GM19463 (cell line): ENCODE results near the gene KDM5A.
"Not testable (repeated sequence)": the region's sequence is repeated elsewhere in the genome, so short reads cannot be mapped to it uniquely, and the experiment has no call there.

Experiments
- ATAC-seq: cut with Tn5 transposase; IDR thresholded peaks from one replicate; pipeline ENCODE4 v1.9.1; 2021; ENCODE audit warnings: mild to moderate bottlenecking, moderate library complexity; ENCODE audit not compliant: unreplicated experiment

KDM5A gene

DNA sequence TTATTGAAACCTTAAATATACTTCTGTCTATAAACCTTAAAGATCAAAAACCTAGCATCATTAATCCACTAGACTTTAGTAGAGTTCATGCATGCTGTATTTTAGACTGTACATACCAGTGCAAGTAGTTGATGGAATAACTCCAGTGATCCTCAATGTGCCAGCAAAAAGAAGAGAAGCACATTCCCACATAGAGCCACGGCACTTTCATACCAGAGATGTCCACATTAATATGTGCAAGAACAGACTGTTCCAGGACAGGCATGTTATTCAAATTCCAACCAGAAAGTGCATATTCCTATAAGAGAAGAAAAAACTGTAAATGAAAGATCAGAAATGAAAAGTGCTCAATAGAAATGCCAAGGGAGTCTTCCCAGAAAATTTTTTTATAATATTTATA is 55.0 kb downstream of the KDM5A start:
- no peak for ATAC-seq

- no peak for ATAC-seq
Observed at GRCh38 chr12:332581-333205, 56.4 kb downstream of the KDM5A start.

DNA sequence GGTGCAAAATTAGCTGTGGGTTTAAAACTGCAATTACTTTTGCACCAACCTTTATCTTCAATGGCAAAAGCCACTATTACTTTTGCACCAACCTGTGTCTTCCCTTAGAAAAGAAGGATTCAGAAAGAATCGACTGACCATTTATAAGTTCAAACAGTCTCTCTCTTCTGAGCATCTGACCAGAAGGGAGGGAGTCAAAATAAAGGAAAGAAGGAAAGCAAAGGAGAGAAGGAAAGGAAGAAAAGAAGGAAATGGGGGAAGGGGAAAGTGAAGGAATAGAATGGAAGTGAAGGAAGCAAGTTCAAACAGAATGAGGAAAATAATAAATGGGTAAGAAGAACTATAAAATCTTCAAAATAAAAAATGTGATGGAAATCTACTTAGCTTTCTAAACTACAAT is 57.8 kb downstream of the KDM5A start:
- no peak for ATAC-seq

DNA sequence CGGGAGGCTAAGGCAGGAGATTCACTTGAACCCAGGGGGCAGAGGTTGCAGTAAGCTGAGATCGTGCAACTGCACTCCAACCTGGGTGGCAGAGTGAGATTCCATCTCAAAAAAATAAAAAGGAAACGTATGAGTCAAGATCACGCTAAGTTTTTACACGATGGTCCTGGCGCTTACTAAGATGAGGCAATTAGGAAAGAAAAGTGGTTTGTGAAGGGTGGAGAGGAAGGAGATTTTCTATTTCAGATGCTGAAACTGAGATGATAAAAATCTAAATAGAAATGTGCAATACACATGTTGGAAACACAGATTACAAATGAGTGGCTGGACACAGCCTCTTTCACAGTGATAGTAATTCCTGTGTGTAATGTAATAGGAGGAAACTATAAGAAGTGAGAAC is 63.2 kb downstream of the KDM5A start:
- no peak for ATAC-seq

- no peak for ATAC-seq
Observed at GRCh38 chr12:323507-323906, 65.6 kb downstream of the KDM5A start.

DNA sequence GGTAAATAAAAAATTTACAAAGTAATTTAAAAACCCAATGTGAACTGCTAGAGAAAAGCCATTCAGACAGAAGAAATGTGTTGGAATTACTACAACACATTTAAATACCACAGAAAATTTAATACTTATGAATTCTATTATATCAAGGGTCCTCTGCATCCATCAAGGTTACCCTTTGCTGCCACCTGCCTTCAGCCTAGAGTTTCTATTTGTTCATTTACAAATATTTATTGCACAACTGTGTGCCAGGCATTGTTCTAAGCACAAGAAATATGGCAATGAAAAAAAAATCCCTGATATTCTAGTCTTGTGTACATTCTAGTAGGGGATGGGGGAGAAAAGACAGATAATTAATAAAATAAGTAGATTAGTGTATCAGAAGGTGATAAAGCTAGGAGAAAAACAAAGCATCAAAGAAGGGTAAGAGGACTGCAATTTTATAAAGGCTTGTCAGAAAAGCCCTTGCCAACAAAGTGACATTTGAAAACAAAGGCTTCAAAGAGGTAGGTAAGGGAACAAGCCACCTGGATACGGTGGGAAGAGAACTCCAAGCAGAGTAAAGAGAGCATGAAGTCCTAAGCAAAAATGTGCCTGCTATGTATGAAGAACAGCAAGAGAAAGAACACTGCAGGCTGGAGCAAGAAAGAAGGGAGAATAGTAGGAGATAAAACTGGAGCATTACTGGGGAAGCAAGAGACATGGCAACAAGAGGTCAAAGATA is 67.4 kb downstream of the KDM5A start:
- ATAC-seq, result no peak

DNA sequence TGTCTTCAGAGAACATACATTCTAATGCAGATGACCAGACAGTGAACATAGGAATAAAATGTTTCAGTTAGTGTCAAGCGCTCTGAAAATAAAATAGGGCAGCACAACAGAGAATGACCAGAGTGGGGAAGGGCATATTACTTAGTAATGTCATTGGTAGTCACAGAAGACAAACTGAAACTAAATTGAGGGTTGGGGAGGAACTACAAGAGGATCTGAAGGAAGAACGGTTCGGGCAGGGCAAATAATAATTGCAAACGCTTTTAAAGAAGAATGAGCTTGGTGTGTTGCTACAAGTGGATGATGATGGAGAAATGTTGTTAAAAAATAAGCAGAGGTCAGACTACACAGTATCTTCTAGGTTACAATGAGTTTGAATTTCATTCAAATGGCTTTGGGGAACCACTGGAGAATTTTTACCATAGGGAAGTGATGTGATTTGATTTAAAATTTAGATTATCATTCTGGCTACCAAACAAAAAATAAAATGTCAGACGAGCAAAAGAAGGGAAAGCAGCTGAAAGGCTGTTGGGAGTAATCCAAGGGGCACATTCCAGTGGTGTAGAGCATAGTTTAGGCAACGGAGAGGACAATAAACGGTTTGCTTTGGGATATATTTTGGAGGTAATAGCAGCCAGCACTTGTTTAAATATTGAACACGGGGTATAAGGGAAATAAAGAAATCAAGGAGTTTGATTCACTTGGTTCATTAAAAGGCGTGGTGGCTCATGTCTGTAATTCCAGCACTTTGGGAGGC is 70.2 kb downstream of the KDM5A start:
- ATAC-seq, result no peak

GRCh38 chr12:308511-308910 is 80.6 kb downstream of the KDM5A start:
- ATAC-seq, result no peak

DNA sequence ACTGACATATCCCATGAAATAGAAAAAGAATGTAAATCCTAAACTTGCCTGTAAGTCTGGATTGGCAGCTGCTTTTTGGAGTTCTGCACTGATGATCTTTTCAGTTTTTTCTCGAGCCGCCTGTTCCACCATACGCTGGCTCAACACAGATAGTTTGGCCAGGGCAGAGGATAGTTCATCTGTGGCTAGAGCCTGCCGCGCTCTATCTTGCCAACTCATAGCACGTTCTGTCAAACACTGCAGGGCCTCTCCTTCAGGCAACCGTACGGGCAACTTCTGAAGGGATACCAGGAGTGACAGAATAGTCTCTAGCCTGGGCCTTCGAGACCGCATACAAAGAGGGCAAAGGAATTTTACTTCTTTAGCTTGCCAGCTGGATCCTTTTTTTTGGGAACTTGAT is 81.7 kb downstream of the KDM5A start:
- no peak for ATAC-seq

- ATAC-seq, result no peak
Observed at GRCh38 chr12:304805-305204, 84.3 kb downstream of the KDM5A start.

DNA sequence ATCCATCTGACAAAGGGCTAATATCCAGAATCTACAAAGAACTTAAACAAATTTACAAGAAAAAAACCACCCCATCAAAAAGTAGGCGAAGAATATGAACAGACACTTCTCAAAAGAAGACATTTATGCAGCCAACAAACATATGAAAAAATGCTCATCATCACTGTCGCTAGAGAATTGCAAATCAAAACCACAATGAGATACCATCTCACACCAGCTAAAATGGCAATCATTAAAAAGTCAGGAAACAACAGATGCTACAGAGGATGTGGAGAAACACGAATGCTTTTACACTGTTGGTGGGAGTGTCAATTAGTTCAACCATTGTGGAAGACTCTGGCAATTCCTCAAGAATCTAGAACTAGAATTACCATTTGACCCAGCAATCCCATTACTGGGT is 86.4 kb downstream of the KDM5A start:
- not testable (repeated sequence) for ATAC-seq

GRCh38 chr12:300166-300565 is 89.0 kb downstream of the KDM5A start:
- not testable (repeated sequence) for ATAC-seq

DNA sequence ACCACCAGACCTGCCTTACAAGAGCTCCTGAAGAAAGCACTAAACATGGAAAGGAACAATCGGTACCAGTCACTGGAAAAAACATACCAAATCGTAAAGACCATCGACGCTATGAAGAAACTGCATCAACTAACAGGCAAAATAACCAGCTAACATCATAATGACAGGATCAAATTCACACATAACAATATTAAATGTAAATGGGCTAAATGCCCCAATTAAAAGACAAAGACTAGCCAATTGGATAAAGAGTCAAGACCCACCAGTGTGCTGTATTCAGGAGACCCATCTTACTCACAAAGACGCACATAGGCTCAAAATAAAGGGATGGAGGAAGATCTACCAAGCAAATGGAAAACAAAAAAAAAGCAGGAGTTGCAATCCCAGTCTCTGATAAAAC is 89.6 kb downstream of the KDM5A start:
- not testable (repeated sequence) for ATAC-seq

DNA sequence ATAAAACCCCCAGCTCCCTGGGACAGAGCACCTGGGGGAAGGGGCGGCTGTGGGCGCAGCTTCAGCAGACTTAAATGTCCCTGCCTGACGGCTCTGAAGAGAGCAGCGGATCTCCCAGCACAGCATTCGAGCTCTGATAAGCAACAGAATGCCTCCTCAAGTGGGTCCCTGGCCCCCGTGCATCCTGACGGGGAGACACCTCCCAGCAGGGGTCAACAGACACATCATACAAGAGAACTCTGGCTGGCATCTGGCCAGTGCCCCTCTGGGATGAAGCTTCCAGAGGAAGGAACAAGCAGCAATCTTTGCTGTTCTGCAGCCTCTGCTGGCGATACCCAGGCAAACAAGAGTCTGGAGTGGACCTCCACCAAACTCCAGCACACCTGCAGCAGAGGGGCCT is 91.1 kb downstream of the KDM5A start:
- not testable (repeated sequence) for ATAC-seq

GRCh38 chr12:295132-295531 is 94.0 kb downstream of the KDM5A start:
- no peak for ATAC-seq

DNA sequence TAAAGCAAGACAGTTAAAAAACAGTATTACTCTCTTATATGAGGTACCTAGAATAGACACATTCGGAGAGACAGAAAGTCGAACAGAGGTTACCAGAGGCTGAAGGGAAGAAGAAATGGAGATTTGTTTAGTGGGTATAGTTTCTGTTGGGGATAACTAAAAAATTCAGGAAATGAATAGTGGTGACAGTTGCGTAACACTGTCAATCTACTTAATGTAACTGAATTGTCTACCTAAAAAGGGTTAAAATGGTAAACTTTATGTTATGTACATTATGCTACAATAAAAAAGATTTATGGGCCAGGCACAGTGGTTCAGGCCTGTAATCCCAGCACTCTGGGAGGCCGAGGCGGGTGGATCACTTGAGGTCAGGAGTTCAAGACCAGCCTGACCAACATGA is 95.9 kb downstream of the KDM5A start:
- no peak for ATAC-seq

DNA sequence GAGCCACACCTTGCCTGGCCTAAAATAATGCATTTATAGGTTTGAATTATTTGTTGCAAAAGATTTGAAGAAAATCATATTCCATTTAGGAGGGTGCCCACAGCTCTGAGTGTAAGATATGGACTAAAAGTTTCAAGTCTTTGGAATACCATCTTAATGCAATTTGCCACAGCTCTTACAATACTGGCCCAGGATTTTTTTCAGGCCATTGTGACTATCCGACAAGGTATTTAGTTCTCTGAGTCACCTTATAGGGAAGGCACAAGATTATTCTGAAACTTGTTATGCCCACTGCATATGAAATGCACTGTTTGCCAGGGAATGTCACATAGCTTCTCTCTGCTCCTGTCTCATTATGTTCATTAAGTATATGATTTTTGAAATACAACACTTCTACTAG is 96.9 kb downstream of the KDM5A start:
- no peak for ATAC-seq

DNA sequence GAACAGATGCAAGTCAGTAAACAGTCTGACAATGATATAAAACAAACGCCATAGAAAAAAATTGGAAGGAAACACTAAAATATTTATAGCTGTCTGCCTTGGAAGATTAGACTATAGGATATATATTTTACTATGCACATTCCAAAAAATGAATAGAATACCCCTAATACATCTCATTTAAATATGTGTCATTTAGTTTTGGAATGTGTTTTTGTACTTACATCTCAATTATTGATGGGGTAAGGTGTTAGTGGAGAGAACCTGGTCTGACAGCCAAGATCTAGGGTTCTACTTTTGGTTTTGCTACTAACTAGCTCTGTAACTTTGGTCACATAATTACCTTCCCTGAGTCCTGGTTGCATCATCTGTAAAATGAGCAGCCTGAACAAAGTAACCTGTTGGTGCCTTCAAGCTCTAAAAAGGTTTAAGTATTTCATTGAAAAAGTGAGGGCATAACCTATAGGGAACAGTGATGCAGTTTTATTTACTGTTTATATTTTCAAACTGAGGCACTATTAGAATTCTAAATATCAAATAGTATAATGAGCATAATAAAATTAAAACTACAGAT is 97.9 kb downstream of the KDM5A start:
- no peak for ATAC-seq

DNA sequence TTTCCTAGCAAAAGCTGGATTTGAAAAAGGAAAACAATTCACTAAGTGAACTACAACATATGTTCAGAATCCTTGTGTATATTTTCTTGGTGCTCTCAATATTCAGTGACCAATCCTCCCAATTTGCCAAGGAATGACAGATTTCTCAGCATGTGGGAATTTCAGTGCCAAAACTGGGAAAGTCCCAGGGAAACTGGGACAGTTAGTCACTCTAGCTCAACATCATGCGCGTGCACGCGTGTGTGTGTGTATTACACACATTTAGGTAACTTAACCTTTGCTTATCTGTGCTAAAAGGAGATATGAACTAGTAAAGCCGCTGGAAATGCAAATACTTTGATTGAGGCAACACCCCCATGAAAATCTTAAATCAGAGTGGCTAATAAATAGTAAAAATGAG is 100.4 kb downstream of the KDM5A start:
- no peak for ATAC-seq

DNA sequence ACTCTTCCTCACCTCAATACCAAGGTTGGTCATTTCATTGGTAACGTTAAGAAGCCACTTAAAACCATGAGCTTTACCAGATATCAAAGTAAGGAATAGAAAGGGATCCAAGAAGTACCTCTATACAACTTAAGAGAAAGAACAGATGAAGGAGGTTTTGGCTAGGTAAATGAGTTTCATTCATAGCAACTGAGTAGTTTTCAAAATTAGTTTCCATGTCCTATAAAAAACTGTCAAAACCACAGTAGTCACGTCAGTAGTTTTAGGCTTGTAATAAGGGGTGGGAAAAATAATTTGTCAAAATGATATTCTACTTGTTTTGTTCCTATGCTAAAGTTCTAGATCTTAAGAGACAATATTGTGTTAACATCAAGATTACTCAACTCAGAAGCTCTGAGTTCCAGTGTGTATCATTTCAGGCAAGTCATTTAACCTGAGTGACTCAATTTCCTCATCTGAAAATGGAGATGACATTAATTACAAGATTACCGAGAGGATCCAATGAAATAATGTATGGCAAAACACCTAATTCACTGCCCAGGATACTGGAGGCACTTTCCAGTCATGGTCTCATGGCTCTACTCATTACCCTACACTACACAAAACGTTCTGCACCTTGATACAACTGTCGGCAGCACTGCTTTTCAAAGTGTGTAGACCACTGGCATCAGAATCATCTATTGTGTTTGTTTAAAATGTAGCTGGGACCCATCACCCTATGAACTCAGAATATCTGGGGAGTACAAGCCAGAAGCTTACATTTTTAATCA is 102.4 kb downstream of the KDM5A start:
- no peak for ATAC-seq

- no peak for ATAC-seq
Observed at GRCh38 chr12:278046-278445, 111.1 kb downstream of the KDM5A start.
